Measurements from ENCODE around the gene ZNF598.

ZNF598 gene

DNA sequence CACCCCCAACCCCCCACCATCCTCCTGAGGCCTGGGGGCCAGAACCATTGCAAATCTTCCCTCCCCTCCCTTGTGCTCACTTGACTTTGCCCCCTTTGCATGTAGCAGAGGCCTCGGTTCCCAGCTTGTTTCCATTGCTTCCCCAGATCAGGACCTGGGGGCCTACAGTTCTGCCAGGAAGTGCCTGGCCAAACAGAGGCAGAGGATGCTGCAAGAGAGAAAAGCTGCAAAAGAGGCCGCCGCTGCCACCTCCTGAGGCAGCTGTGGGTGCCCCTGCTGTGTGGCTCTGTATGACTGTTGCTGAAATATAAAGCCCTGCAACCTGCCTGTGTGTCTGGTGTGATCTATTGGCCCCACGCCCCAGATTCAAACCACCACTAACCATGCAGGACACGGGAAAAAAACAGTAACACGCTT, 48.0 kb downstream of the ZNF598 start (continued):
- no peak for TF ChIP-seq ZNF48 (tag by site-specific recombination; IDR thresholded peaks at IDR 0.05)
- no peak for TF ChIP-seq ZNF423 (tag by site-specific recombination; IDR thresholded peaks at IDR 0.05)
- TF ChIP-seq, protein P1, sequence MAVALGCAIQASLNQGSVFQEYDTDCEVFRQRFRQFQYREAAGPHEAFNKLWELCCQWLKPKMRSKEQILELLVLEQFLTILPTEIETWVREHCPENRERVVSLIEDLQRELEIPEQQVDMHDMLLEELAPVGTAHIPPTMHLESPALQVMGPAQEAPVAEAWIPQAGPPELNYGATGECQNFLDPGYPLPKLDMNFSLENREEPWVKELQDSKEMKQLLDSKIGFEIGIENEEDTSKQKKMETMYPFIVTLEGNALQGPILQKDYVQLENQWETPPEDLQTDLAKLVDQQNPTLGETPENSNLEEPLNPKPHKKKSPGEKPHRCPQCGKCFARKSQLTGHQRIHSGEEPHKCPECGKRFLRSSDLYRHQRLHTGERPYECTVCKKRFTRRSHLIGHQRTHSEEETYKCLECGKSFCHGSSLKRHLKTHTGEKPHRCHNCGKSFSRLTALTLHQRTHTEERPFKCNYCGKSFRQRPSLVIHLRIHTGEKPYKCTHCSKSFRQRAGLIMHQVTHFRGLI (tag by site-specific recombination; IDR thresholded peaks at IDR 0.05): no peak
- no peak for TF ChIP-seq ZNF174 (tag by site-specific recombination; IDR thresholded peaks at IDR 0.05)
- no peak for TF ChIP-seq YY2 (tag by site-specific recombination; IDR thresholded peaks at IDR 0.05)
- no peak for TF ChIP-seq REST (tag by site-specific recombination; IDR thresholded peaks at IDR 0.05)
- no peak for TF ChIP-seq CTCF (tag by site-specific recombination; IDR thresholded peaks at IDR 0.05)
- TF ChIP-seq, protein P2, sequence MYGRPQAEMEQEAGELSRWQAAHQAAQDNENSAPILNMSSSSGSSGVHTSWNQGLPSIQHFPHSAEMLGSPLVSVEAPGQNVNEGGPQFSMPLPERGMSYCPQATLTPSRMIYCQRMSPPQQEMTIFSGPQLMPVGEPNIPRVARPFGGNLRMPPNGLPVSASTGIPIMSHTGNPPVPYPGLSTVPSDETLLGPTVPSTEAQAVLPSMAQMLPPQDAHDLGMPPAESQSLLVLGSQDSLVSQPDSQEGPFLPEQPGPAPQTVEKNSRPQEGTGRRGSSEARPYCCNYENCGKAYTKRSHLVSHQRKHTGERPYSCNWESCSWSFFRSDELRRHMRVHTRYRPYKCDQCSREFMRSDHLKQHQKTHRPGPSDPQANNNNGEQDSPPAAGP (tag by site-specific recombination; IDR thresholded peaks at IDR 0.05): no peak
- TF ChIP-seq ZNF473 (tag by site-specific recombination; IDR thresholded peaks at IDR 0.05): no peak
- TF ChIP-seq ZNF341 (tag by site-specific recombination; IDR thresholded peaks at IDR 0.05; ENCODE audit: low read depth): no peak
- peak; percentile 76 for TF ChIP-seq ZXDB (tag by site-specific recombination; IDR thresholded peaks at IDR 0.05)
- TF ChIP-seq, protein P3, sequence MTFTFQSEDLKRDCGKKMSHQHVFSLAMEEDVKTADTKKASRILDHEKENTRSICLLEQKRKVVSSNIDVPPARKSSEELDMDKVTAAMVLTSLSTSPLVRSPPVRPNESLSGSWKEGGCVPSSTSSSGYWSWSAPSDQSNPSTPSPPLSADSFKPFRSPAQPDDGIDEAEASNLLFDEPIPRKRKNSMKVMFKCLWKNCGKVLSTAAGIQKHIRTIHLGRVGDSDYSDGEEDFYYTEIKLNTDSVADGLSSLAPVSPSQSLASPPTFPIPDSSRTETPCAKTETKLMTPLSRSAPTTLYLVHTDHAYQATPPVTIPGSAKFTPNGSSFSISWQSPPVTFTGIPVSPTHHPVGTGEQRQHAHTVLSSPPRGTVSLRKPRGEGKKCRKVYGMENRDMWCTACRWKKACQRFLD (tag by site-specific recombination; IDR thresholded peaks at IDR 0.05): no peak
- no peak for TF ChIP-seq ZNF157 (tag by site-specific recombination; IDR thresholded peaks at IDR 0.05)
- TF ChIP-seq ZNF155 (tag by site-specific recombination; IDR thresholded peaks at IDR 0.05): no peak
- TF ChIP-seq, protein P4, sequence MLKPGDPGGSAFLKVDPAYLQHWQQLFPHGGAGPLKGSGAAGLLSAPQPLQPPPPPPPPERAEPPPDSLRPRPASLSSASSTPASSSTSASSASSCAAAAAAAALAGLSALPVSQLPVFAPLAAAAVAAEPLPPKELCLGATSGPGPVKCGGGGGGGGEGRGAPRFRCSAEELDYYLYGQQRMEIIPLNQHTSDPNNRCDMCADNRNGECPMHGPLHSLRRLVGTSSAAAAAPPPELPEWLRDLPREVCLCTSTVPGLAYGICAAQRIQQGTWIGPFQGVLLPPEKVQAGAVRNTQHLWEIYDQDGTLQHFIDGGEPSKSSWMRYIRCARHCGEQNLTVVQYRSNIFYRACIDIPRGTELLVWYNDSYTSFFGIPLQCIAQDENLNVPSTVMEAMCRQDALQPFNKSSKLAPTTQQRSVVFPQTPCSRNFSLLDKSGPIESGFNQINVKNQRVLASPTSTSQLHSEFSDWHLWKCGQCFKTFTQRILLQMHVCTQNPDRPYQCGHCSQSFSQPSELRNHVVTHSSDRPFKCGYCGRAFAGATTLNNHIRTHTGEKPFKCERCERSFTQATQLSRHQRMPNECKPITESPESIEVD (tag by site-specific recombination; IDR thresholded peaks at IDR 0.05): no peak
- no peak for TF ChIP-seq RBAK (tag by site-specific recombination; IDR thresholded peaks at IDR 0.05)
- TF ChIP-seq ZBTB7A (tag by site-specific recombination; IDR thresholded peaks at IDR 0.05; ENCODE audit: low read depth): no peak
- TF ChIP-seq ZNF112 (tag by site-specific recombination; IDR thresholded peaks at IDR 0.05): no peak
- TF ChIP-seq TCF7L2 (IDR thresholded peaks at IDR 0.05; ENCODE audit: borderline replicate concordance, low read depth, low read length): no peak
- no peak for TF ChIP-seq ZNF510 (tag by site-specific recombination; IDR thresholded peaks at IDR 0.05; ENCODE audit: insufficient replicate concordance)
- TF ChIP-seq ZNF660 (tag by site-specific recombination; IDR thresholded peaks at IDR 0.05): no peak; the same call in 1 of the 2 replicates
- peak; percentile 21 for TF ChIP-seq HIC1 (tag by site-specific recombination; IDR thresholded peaks at IDR 0.05)
- no peak for TF ChIP-seq ZNF23 (tag by site-specific recombination; IDR thresholded peaks at IDR 0.05; ENCODE audit: borderline replicate concordance)
- TF ChIP-seq ZSCAN30 (tag by site-specific recombination; IDR thresholded peaks at IDR 0.05): peak; percentile 81
- TF ChIP-seq ZNF324 (tag by site-specific recombination; IDR thresholded peaks at IDR 0.05): no peak
- TF ChIP-seq KLF16 (tag by site-specific recombination; IDR thresholded peaks at IDR 0.05): no peak
